PC-9 (cell line): Measurements from ENCODE around the gene CEP170.

Source experiments
- EZH2 ChIP-seq: fragments of 200-600 bp; sonication (generic); IDR thresholded peaks from 2 replicates; pipeline ENCODE4 v1.8.0; 2017; ENCODE audit warnings: antibody characterized with exemption, low read depth
- TF ChIP-seq, protein P1 (sequence below): fragments of 200-600 bp; sonication (generic); conservative IDR thresholded peaks from 2 replicates; pipeline ENCODE4 v1.6.1; 2017; ENCODE audit warnings: mixed run types, antibody characterized with exemption, mild to moderate bottlenecking, moderate library complexity

DNA sequence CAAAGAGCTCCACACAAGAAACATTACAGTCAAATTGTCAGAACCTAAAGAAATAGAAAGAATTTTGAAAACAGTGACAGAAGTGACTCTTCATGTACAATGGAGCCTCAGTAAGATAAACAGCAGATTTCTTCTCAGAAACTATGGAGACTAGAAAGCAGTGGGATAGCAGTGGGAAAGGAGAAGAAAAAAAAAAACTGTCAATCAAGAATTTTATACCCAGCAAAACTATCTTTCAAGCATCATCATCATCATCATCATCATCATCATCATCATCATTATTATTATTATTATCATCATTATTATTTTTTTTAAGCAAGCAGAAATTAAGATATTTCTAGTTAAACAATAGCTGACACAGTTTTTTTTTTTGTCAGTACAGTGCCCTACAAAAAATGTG lies 24.2 kb downstream of the CEP170 start:
- no peak for TF ChIP-seq EZH2
- TF ChIP-seq, protein P1, sequence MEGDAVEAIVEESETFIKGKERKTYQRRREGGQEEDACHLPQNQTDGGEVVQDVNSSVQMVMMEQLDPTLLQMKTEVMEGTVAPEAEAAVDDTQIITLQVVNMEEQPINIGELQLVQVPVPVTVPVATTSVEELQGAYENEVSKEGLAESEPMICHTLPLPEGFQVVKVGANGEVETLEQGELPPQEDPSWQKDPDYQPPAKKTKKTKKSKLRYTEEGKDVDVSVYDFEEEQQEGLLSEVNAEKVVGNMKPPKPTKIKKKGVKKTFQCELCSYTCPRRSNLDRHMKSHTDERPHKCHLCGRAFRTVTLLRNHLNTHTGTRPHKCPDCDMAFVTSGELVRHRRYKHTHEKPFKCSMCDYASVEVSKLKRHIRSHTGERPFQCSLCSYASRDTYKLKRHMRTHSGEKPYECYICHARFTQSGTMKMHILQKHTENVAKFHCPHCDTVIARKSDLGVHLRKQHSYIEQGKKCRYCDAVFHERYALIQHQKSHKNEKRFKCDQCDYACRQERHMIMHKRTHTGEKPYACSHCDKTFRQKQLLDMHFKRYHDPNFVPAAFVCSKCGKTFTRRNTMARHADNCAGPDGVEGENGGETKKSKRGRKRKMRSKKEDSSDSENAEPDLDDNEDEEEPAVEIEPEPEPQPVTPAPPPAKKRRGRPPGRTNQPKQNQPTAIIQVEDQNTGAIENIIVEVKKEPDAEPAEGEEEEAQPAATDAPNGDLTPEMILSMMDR = no peak
